Measurements from ENCODE around the gene FBXL5. TPM values are rescaled to one million over a fixed set of nuclear protein-coding genes. Genes with fewer than 3 reads are reported as not detected.

The FBXL5 gene
- total and polyA plus RNA-seq, 2 of the 13 experiments (the other 11 are each of a cell fraction or from before 2014, with no cell fraction given), result 17.4 to 45.3 TPM

DNA sequence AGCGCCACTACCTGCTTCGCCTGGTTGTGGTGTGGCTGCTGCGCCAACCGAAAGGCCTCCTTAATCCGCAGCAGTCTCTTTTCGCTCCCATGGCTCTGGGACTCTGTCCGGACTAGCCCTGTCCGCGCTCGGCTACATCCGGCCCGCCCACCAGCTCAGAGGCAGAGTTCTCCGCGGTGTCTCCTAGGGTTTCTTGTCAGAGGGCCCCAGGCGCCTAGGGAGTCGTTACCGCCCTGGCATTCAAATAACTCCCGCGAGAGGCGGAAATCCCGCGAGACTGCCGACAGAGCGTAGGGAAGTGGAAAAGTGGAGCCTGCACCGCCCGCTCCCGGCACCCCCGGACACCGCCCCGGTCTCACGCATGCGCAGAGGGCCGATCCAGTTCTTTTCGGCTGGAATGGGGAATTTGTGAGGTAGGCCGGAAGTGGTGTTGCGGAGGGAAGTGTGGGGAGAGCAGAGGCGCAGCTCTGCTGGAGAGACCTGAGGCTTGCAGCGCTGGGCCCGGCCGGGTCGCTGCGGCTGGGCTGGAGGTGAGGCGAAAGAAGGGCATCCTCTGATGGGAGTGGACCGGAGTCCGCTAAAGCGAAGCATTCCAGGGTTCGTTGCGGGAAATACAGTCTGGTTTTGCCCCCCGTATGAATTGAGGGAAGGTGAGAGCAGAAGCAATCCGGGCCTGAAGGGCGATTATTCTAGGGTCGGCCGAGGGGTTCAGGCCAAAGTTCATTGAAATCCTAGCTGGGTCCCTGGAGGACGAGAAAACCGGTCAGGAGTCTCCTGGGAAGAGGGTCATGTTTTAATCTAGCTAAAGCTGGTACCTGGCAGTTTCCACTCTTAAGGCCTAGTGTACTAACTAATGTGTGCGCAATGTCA is 26.4 kb upstream of the FBXL5 start, which contains the start of gene FAM200B (continued):
- TF ChIP-seq, protein P1, sequence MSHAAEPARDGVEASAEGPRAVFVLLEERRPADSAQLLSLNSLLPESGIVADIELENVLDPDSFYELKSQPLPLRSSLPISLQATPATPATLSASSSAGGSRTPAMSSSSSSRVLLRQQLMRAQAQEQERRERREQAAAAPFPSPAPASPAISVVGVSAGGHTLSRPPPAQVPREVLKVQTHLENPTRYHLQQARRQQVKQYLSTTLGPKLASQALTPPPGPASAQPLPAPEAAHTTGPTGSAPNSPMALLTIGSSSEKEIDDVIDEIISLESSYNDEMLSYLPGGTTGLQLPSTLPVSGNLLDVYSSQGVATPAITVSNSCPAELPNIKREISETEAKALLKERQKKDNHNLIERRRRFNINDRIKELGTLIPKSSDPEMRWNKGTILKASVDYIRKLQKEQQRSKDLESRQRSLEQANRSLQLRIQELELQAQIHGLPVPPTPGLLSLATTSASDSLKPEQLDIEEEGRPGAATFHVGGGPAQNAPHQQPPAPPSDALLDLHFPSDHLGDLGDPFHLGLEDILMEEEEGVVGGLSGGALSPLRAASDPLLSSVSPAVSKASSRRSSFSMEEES (CRISPR knock-in tag; IDR thresholded peaks at IDR 0.05), result no peak
- TF ChIP-seq ZNF138 (CRISPR knock-in tag; IDR thresholded peaks at IDR 0.05; ENCODE audit: low read depth) (no peak), ZNF292 (CRISPR knock-in tag; IDR thresholded peaks at IDR 0.05; ENCODE audit: borderline replicate concordance, low read depth) (peak; percentile 93), THAP11 (CRISPR knock-in tag; IDR thresholded peaks at IDR 0.05) (peak; percentile 74), EEA1 (CRISPR knock-in tag; IDR thresholded peaks at IDR 0.05; ENCODE audit: borderline replicate concordance) (peak; percentile 34; the same call in 1 of the 2 replicates), DNMT1 (CRISPR knock-in tag; IDR thresholded peaks at IDR 0.05) (peak; percentile 94), ZMYM3 (CRISPR knock-in tag; IDR thresholded peaks at IDR 0.05) (peak; percentile 43; the same call in 1 of the 2 replicates), IRF2 (CRISPR knock-in tag; IDR thresholded peaks at IDR 0.05) (peak; percentile 33), ZNF101 (CRISPR knock-in tag; IDR thresholded peaks at IDR 0.05; ENCODE audit: borderline replicate concordance, low read depth) (peak; percentile 40; the same call in 1 of the 2 replicates), NBN (conservative IDR thresholded peaks at IDR 0.05) (no peak), DPF2 (CRISPR knock-in tag; IDR thresholded peaks at IDR 0.05; ENCODE audit: borderline replicate concordance, low read depth) (no peak), RFX3 (CRISPR knock-in tag; IDR thresholded peaks at IDR 0.05) (no peak), ZFP62 (CRISPR knock-in tag; IDR thresholded peaks at IDR 0.05) (no peak), ZNF564 (CRISPR knock-in tag; IDR thresholded peaks at IDR 0.05) (0 out of 2 replicates have a peak, but pooled peaks have one; percentile 43), CBX1 (IDR thresholded peaks at IDR 0.05; ENCODE audit: low read depth) (peak; percentile 54), ZNF782 (CRISPR knock-in tag; IDR thresholded peaks at IDR 0.05; ENCODE audit: borderline replicate concordance) (no peak; the same call in 1 of the 2 replicates), RXRA (CRISPR knock-in tag; IDR thresholded peaks at IDR 0.05) (peak; percentile 76)
- TF ChIP-seq, protein P2, sequence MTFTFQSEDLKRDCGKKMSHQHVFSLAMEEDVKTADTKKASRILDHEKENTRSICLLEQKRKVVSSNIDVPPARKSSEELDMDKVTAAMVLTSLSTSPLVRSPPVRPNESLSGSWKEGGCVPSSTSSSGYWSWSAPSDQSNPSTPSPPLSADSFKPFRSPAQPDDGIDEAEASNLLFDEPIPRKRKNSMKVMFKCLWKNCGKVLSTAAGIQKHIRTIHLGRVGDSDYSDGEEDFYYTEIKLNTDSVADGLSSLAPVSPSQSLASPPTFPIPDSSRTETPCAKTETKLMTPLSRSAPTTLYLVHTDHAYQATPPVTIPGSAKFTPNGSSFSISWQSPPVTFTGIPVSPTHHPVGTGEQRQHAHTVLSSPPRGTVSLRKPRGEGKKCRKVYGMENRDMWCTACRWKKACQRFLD (CRISPR knock-in tag; IDR thresholded peaks at IDR 0.05; ENCODE audit: borderline replicate concordance), result peak; percentile 82; the same call in 1 of the 2 replicates
- TF ChIP-seq, protein P3, sequence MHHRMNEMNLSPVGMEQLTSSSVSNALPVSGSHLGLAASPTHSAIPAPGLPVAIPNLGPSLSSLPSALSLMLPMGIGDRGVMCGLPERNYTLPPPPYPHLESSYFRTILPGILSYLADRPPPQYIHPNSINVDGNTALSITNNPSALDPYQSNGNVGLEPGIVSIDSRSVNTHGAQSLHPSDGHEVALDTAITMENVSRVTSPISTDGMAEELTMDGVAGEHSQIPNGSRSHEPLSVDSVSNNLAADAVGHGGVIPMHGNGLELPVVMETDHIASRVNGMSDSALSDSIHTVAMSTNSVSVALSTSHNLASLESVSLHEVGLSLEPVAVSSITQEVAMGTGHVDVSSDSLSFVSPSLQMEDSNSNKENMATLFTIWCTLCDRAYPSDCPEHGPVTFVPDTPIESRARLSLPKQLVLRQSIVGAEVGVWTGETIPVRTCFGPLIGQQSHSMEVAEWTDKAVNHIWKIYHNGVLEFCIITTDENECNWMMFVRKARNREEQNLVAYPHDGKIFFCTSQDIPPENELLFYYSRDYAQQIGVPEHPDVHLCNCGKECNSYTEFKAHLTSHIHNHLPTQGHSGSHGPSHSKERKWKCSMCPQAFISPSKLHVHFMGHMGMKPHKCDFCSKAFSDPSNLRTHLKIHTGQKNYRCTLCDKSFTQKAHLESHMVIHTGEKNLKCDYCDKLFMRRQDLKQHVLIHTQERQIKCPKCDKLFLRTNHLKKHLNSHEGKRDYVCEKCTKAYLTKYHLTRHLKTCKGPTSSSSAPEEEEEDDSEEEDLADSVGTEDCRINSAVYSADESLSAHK (CRISPR knock-in tag; IDR thresholded peaks at IDR 0.05; ENCODE audit: borderline replicate concordance), result no peak
- TF ChIP-seq, protein P4, sequence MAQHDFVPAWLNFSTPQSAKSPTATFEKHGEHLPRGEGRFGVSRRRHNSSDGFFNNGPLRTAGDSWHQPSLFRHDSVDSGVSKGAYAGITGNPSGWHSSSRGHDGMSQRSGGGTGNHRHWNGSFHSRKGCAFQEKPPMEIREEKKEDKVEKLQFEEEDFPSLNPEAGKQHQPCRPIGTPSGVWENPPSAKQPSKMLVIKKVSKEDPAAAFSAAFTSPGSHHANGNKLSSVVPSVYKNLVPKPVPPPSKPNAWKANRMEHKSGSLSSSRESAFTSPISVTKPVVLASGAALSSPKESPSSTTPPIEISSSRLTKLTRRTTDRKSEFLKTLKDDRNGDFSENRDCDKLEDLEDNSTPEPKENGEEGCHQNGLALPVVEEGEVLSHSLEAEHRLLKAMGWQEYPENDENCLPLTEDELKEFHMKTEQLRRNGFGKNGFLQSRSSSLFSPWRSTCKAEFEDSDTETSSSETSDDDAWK (CRISPR knock-in tag; IDR thresholded peaks at IDR 0.05), result no peak
- TF ChIP-seq, protein P5, sequence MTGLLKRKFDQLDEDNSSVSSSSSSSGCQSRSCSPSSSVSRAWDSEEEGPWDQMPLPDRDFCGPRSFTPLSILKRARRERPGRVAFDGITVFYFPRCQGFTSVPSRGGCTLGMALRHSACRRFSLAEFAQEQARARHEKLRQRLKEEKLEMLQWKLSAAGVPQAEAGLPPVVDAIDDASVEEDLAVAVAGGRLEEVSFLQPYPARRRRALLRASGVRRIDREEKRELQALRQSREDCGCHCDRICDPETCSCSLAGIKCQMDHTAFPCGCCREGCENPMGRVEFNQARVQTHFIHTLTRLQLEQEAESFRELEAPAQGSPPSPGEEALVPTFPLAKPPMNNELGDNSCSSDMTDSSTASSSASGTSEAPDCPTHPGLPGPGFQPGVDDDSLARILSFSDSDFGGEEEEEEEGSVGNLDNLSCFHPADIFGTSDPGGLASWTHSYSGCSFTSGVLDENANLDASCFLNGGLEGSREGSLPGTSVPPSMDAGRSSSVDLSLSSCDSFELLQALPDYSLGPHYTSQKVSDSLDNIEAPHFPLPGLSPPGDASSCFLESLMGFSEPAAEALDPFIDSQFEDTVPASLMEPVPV (CRISPR knock-in tag; IDR thresholded peaks at IDR 0.05), result peak; percentile 91
